Amniotic epithelial cell (primary cell): ENCODE data around the gene DUSP3.
A peak's percentile ranks its signal among the peaks of the same experiment; 100 is the strongest.

ENCODE experiments used
- DNase-seq: peaks from one replicate; pipeline ENCODE4 v3.0.0-alpha.2; 2010; ENCODE audit warnings: low read depth

Gene DUSP3

DNA sequence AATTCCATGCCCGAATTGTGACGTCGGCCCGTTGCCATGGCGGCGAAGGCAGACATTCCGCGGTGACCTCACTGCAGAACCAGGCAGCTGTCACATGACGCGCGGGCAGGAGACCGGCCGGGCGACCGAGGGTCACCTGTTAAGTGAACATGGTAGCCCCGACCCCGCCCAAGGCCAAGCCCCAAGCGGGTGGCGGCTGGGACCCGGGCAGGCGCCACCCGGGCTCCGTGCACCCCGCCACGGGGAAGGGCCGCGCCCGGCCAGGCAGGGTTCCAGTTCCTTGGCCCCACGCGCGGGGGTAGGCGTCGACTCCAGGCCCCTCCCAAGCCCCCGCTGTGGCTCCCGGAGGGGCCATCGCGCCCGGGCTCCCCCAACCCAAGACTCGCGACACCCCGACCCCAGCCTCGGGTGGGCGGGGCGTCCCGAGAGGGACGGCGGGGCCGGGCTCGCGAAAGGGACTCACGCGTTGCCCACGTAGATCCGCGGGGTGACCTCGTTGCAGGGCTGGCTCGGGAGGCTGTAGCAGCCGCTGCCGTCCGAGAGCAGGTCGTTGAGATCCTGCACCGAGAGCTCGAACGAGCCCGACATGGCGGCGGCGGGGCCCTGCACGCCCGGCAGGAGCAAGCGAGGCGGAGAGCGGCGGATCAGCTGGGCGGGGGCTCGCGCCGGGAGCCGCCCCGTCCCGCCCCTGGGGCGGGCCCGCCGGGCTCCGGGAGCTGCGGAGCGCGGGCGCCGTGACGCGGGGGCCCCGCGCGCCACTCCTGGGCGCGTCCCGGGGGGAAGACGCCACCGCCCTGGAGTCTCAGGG, at the start of gene DUSP3:
Gene DUSP3, minus strand, starts transcription at position 641 of the 808 bp plus-strand sequence. Its CDS starts 53 bp downstream, at position 588.
- peak; percentile 88 for DNase-seq

GRCh38 chr17:43827596-43827995, 48.8 kb upstream of the DUSP3 start:
- no peak for DNase-seq

- no peak for DNase-seq
Observed at GRCh38 chr17:43826206-43826605, 47.4 kb upstream of the DUSP3 start.

GRCh38 chr17:43825567-43825966, 46.8 kb upstream of the DUSP3 start:
- no peak for DNase-seq

- DNase-seq: no peak
Observed at GRCh38 chr17:43823350-43824084, 44.7 kb upstream of the DUSP3 start.

- DNase-seq: peak; percentile 11
Observed at GRCh38 chr17:43822570-43823190, 43.9 kb upstream of the DUSP3 start.

DNA sequence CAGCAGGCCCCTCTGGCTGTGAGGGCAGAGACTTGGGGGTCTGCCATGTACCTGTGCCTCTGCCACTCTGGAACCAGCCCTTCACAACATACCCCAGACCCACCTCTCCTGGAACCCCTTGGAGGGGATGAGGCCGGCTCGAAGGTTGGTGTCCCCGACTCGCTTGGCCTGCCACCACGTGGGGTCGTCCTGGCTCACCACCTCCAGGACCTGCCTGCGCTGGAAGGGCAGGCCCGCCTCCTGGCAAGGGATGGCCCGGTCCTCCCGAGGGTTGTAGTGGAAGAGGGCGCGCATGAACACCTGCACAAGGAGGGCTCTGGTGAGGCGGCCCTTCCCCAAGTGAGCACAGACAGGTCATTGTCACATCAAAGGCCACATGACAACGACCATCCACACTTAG, 42.0 kb upstream of the DUSP3 start:
- DNase-seq: no peak

GRCh38 chr17:43818966-43819365, 40.2 kb upstream of the DUSP3 start:
- no peak for DNase-seq

DNA sequence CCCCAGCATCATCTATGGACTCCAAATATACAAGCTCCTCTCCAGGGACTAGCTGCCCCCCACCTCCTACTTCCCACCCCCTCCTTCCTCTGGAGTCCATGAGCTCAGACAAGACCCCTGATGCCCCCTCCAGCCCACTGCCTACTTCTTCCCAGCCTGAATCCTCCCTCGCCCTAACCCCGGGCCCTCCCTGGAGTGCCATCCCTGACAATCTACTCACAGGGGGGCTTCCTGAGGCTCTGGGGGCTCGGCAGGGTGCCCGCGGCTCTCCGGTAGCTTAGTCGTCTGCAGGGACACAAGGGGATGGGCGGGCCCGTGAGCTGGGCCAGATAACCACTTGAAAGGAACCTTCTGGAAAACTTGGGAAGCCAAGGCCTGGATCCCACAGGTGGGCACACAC, 39.0 kb upstream of the DUSP3 start:
- no peak for DNase-seq

GRCh38 chr17:43816336-43817320, 37.9 kb upstream of the DUSP3 start:
- DNase-seq: no peak

- DNase-seq: peak; percentile 77
Observed at GRCh38 chr17:43814714-43815113, 35.9 kb upstream of the DUSP3 start.

DNA sequence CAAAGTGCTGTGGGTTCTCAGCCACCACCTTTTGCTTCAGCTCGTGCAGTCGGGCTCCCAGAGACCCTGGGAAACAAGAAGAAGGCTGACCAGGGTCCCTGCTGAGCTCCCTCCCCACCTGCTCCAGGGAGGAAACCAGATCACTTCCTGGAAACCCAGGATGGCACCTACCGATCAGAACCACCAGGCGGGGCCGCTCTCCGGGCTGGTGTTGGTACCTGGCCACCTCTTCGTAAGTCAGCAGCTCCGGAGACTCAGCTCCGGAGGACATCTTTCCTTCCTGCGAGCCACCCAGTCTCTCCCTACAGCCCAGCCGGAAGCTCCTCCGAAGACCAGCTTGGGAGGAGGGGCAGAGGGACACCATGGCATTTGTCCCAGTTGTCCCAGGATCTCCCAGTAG, 35.2 kb upstream of the DUSP3 start:
- DNase-seq: no peak

- no peak for DNase-seq
Observed at GRCh38 chr17:43813386-43813785, 34.6 kb upstream of the DUSP3 start.

DNA sequence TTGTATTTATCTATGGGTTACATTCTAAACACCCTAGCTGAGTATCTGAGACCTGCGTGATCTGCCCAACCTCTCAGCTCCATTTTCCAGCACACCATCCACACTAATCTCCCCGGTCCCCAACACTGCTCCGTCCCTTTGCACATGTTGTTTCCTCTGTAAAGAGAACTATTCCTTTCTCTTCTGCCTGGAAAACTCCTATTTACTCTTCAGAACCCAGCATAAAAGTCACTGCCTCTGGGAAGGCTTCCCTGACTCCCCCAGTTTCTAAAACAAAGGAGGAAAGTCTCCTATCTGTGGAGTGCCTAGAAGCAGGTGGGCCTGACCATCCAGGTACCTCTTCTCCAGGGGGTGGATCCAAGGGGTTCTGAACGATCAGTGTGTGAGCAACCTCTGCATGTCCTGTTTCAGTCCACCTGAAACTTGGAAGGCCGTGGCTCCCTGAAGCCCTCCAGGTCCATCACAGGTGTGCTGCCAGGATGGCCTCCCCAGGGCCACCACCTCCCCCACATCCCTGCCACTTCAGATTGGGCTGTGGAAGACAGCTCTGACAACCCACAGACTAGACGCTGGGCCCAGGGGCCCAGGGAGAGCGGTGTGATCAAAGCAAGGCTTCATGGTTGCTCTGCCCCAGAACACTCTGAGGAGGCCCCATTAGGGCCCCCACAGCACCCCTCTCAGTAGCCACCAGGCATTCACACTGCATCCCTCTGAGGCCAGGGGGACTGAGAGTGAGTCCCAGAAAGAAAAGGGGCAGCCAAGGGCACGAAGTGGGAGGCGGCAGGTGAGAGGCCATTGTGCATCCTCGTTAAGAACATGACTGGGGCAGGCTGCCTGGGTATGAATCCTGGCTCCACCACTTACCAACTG, 33.9 kb upstream of the DUSP3 start:
- no peak for DNase-seq

DNA sequence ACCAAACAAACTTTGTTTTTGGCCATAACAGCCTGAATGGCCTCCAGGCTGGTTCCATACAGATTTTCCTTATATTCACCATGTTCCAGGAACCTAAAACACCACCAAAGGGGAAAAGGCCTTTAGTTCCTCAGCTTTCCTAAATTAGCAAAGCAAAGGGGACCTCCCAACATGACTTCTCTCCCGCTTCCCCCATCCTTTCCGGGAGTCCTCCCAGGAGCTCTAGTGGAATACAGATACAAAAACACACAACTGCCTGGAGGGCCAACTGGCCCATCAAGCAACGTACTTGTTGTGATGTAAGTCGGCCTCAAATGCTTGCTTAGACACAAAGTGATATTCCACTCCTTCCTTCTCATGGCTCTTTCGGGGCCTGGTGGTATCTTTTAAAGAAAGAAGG, 32.0 kb upstream of the DUSP3 start:
- no peak for DNase-seq

GRCh38 chr17:43810226-43810715, 31.5 kb upstream of the DUSP3 start:
- no peak for DNase-seq

DNA sequence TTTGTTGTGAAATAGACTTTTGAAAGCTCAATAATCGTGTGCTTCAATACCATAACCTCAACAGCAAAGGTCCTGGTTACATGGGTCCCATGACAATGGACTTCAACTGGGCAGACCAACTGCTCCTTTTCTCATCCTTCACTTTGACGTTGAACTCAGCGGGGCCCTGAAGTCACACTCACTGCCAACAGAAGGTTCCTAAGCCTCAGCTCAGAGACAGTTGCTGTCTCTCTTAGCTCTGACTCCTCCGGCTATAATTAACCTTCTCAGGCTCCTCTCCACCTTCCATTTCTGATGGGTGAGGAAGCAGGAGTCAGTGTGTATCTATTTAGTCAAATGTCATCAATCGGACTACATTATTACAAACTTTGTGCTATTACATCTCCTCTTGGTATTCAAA, 30.3 kb upstream of the DUSP3 start:
- no peak for DNase-seq

- no peak for DNase-seq
Observed at GRCh38 chr17:43808076-43808475, 29.3 kb upstream of the DUSP3 start.

GRCh38 chr17:43805117-43805516, 26.3 kb upstream of the DUSP3 start:
- DNase-seq: no peak

GRCh38 chr17:43803758-43804157, 25.0 kb upstream of the DUSP3 start:
- DNase-seq: no peak

DNA sequence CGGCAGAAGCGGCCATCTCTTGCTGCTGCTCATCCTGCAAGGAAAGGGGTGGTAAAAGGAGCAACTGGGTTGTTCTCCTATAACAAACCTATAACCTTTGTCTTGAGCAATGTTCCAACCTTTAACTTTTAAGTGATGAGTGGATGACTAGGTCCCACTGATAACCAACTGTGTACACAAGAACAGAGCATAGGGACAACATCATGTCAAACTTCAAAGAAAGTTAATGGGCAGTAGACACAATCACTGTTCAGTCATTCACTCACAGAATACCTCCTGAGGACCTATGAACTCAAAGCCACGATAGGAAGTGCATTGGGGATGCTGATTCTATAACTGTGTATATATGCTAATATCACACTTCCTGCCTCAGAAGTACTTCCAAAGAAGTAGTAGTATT, 23.1 kb upstream of the DUSP3 start:
- DNase-seq: no peak
